IMR-90 (cell line): ENCODE data around the gene SLC29A1. TPM values are rescaled to one million over a fixed set of nuclear protein-coding genes. Genes with fewer than 3 reads are reported as not detected.

Experiments
- ATAC-seq: fragments of 200-7000 bp; cut with Tn5 transposase; 2 replicates; pipeline ENCODE4 v1.9.1; 2020; ENCODE audit warnings: low read depth, mild to moderate bottlenecking, moderate library complexity
- BruUV-seq: library from RNA; stranded (reverse); fragments of 400-500 nt; replicated peaks from 2 replicates; lab custom pipeline; 2021; lab: Mats Ljungman, UMichigan
- CTCF ChIA-PET: fragments of 300-600 bp; formaldehyde crosslinking; extraction: SDS; loops from one replicate; lab custom pipeline; 2021; ENCODE audit warnings: antibody characterized with exemption; lab: Yijun Ruan, JAX
- POLR2A ChIA-PET: fragments of 300-600 bp; sonication (Branson Sonifier 250); formaldehyde crosslinking; loops from one replicate; lab custom pipeline; 2022; ENCODE audit warnings: antibody characterized with exemption; ENCODE audit not compliant: unreplicated experiment; lab: Charles Lee
- DNase-seq: peaks from one replicate; pipeline ENCODE4 v3.0.0; 2013
- H2AFZ ChIP-seq: replicated peaks from 2 replicates; pipeline ENCODE3; 2013; ENCODE audit warnings: low read length, mild to moderate bottlenecking; ENCODE audit not compliant: poor library complexity
- H2AK5ac ChIP-seq: 2 replicates; pipeline ENCODE4 v1.6.1; 2013; ENCODE audit warnings: low read depth, low read length, inconsistent platforms
- H2AK9ac ChIP-seq: replicated peaks from 2 replicates; pipeline ENCODE3; 2013; ENCODE audit warnings: mild to moderate bottlenecking, low read depth, low read length, moderate library complexity; ENCODE audit not compliant: poor library complexity
- H2BK120ac ChIP-seq: 2 replicates; pipeline ENCODE4 v1.6.1; 2013; ENCODE audit warnings: low read depth, low read length, inconsistent platforms
- H2BK15ac ChIP-seq: 3 replicates; pipeline ENCODE4 v1.6.1; 2013; ENCODE audit warnings: low read depth, low read length, inconsistent platforms
- H2BK20ac ChIP-seq: 2 replicates; pipeline ENCODE4 v1.6.1; 2013; ENCODE audit warnings: low read depth, mild to moderate bottlenecking, inconsistent platforms, low read length, moderate library complexity
- H2BK5ac ChIP-seq: 2 replicates; pipeline ENCODE4 v1.6.1; 2013; ENCODE audit warnings: mild to moderate bottlenecking, low read depth, low read length, inconsistent platforms; ENCODE audit not compliant: poor library complexity, severe bottlenecking
- H3K14ac ChIP-seq: replicated peaks from 2 replicates; pipeline ENCODE4 v1.6.1; 2013; ENCODE audit warnings: low read depth, low read length, inconsistent platforms
- H3K18ac ChIP-seq: 2 replicates; pipeline ENCODE4 v1.6.1; 2013; ENCODE audit warnings: low read depth, low read length, control low read depth
- H3K23ac ChIP-seq: 2 replicates; pipeline ENCODE4 v1.6.1; 2013; ENCODE audit warnings: low read depth, low read length, inconsistent platforms
- H3K27ac ChIP-seq: 2 replicates; pipeline ENCODE4 v1.5.1; 2013; ENCODE audit warnings: mild to moderate bottlenecking, control low read depth, low read length; ENCODE audit not compliant: insufficient read depth
- H3K27me3 ChIP-seq: 2 replicates; pipeline ENCODE4 v1.6.1; 2013; ENCODE audit warnings: low read length; ENCODE audit not compliant: control insufficient read depth, insufficient read depth
- H3K36me3 ChIP-seq: 2 replicates; pipeline ENCODE4 v1.6.1; 2013; ENCODE audit warnings: low read length, mixed read lengths; ENCODE audit not compliant: control insufficient read depth, insufficient read depth
- H3K4ac ChIP-seq: 2 replicates; pipeline ENCODE4 v1.6.1; 2013; ENCODE audit warnings: low read depth, low read length, inconsistent platforms
- H3K4me1 ChIP-seq: 2 replicates; pipeline ENCODE4 v1.6.1; 2013; ENCODE audit warnings: low read length, mixed read lengths; ENCODE audit not compliant: control insufficient read depth, insufficient read depth
- H3K4me2 ChIP-seq: 2 replicates; pipeline ENCODE4 v1.6.1; 2013; ENCODE audit warnings: low read depth, mild to moderate bottlenecking, control low read depth, low read length, moderate library complexity
- H3K4me3 ChIP-seq: 2 replicates; pipeline ENCODE4 v1.5.1; 2013; ENCODE audit warnings: low read depth, mild to moderate bottlenecking, control low read depth, low read length, moderate library complexity; ENCODE audit not compliant: insufficient read depth
- H3K56ac ChIP-seq: 2 replicates; pipeline ENCODE4 v1.6.1; 2013; ENCODE audit warnings: low read length, inconsistent platforms; ENCODE audit not compliant: insufficient read depth; ENCODE audit errors: extremely low read depth
- H3K79me1 ChIP-seq, 2 experiments: 2 replicates each; pipeline ENCODE4 v1.6.1; 2013; ENCODE audit warnings: low read length in 2 of 2, inconsistent platforms in 1 of 2, low read depth in 1 of 2
- H3K9ac ChIP-seq: 2 replicates; pipeline ENCODE4 v1.6.1; 2013; ENCODE audit warnings: low read depth, low read length, control low read depth
- H3K9me1 ChIP-seq: 2 replicates; pipeline ENCODE4 v1.6.1; 2013; ENCODE audit warnings: low read length, inconsistent platforms; ENCODE audit not compliant: insufficient read depth
- H3K9me3 ChIP-seq: 2 replicates; pipeline ENCODE4 v1.6.1; 2013; ENCODE audit warnings: low read length; ENCODE audit not compliant: control insufficient read depth, insufficient read depth
- H4K20me1 ChIP-seq: 2 replicates; pipeline ENCODE4 v1.6.1; 2013; ENCODE audit warnings: low read length, inconsistent platforms; ENCODE audit not compliant: insufficient read depth
- H4K5ac ChIP-seq: 2 replicates; pipeline ENCODE4 v1.6.1; 2013; ENCODE audit warnings: mild to moderate bottlenecking, low read depth, low read length, control low read depth
- H4K8ac ChIP-seq, 2 experiments: 2 replicates each; pipeline ENCODE4 v1.6.1; 2013; ENCODE audit warnings: low read depth in 2 of 2, low read length in 2 of 2, control low read depth in 1 of 2, inconsistent platforms in 1 of 2
- H4K91ac ChIP-seq: 2 replicates; pipeline ENCODE4 v1.6.1; 2013; ENCODE audit warnings: low read depth, low read length, inconsistent platforms; ENCODE audit not compliant: insufficient read depth
- BHLHE40 ChIP-seq: fragments of 150-350 bp; IDR thresholded peaks from 2 replicates; pipeline ENCODE4 v1.6.1; 2016; ENCODE audit warnings: mild to moderate bottlenecking, low read depth, low read length
- CEBPB ChIP-seq: IDR thresholded peaks from 2 replicates; pipeline ENCODE4 v1.6.1; 2012; ENCODE audit warnings: low read depth, low read length, improper control_type of control experiment
- CHD1 ChIP-seq: IDR thresholded peaks from 2 replicates; pipeline ENCODE4 v1.6.1; 2012; ENCODE audit warnings: low read depth, low read length, improper control_type of control experiment
- CTCF ChIP-seq: conservative IDR thresholded peaks from 2 replicates; pipeline ENCODE4 v1.5.1; 2012; ENCODE audit warnings: mild to moderate bottlenecking, low read depth, low read length, improper control_type of control experiment
- FOS ChIP-seq: fragments of 150-350 bp; IDR thresholded peaks from 2 replicates; pipeline ENCODE4 v1.6.1; 2016; ENCODE audit warnings: low read depth, low read length
- MAFK ChIP-seq: IDR thresholded peaks from 2 replicates; pipeline ENCODE4 v1.6.1; 2012; ENCODE audit warnings: low read depth, low read length, improper control_type of control experiment
- MAZ ChIP-seq: IDR thresholded peaks from 2 replicates; pipeline ENCODE4 v1.6.1; 2012; ENCODE audit warnings: low read depth, mild to moderate bottlenecking, low read length, improper control_type of control experiment, moderate library complexity, borderline replicate concordance
- MXI1 ChIP-seq: IDR thresholded peaks from 2 replicates; pipeline ENCODE4 v1.6.1; 2012; ENCODE audit warnings: low read depth, mild to moderate bottlenecking, low read length, moderate library complexity, borderline replicate concordance
- NFE2L2 ChIP-seq: fragments of 150-350 bp; IDR thresholded peaks from 2 replicates; pipeline ENCODE4 v1.6.1; 2016; ENCODE audit warnings: low read depth, mild to moderate bottlenecking, low read length
- POLR2A ChIP-seq: IDR thresholded peaks from 2 replicates; pipeline ENCODE4 v1.6.1; 2012; ENCODE audit warnings: mild to moderate bottlenecking, low read depth, low read length
- RAD21 ChIP-seq: IDR thresholded peaks from 2 replicates; pipeline ENCODE4 v1.6.1; 2012; ENCODE audit warnings: low read length, improper control_type of control experiment
- RCOR1 ChIP-seq: IDR thresholded peaks from 2 replicates; pipeline ENCODE4 v1.6.1; 2012; ENCODE audit warnings: mild to moderate bottlenecking, low read length, improper control_type of control experiment; ENCODE audit not compliant: insufficient replicate concordance
- RFX5 ChIP-seq: IDR thresholded peaks from 2 replicates; pipeline ENCODE4 v1.8.0; 2012; ENCODE audit warnings: low read depth, mild to moderate bottlenecking, low read length, moderate library complexity
- SMC3 ChIP-seq: fragments of 150-350 bp; IDR thresholded peaks from 2 replicates; pipeline ENCODE4 v1.6.1; 2016; ENCODE audit warnings: low read depth, mild to moderate bottlenecking, antibody characterized with exemption, low read length, moderate library complexity
- WGBS, 2 experiments: methylation state at CpG; one replicate each; pipeline versions ENCODE4 v1.1.5 to v1.1.7; 2013; ENCODE audit warnings: missing lambda C conversion rate in 2 of 2; ENCODE audit not compliant: insufficient read length in 1 of 2; ENCODE audit errors: extremely low coverage in 2 of 2; 5-methylcytosine and 5-hydroxymethylcytosine counted together
- dilution Hi-C: fragments of 300-500 bp; cut with HindIII; formaldehyde crosslinking; loops from one replicate; pipeline ENCODE4 v1.14.3; 2018; ENCODE audit warnings: low sequenced_read_pairs; ENCODE audit not compliant: unreplicated experiment
- in situ Hi-C: fragments of 300-500 bp; cut with MboI; formaldehyde crosslinking; loops from 3 replicates; pipeline ENCODE4 v1.14.3; 2019; ENCODE audit warnings: low sequenced_read_pairs, inconsistent platforms, mixed read lengths
- intact Hi-C: fragments of 100-400 bp; cut with micrococcal nuclease; formaldehyde crosslinking; loops from 2 replicates; pipeline ENCODE4 v1.10.0; 2022
- polyA plus RNA-seq, 3 experiments: library from polyadenylated mRNA; depleted of rRNA; stranded (reverse); fragments of >200 nt; gene quantifications; 2 replicates each; pipeline ENCODE4 v1.2.3, GENCODE V29; 2012; ENCODE audit warnings: low replicate concordance in 1 of 3
- total RNA-seq: library from RNA; depleted of rRNA; stranded (reverse); fragments of >200 nt; gene quantifications from 2 replicates; pipeline ENCODE4 v1.2.3, GENCODE V29; 2012
- TF ChIP-seq, protein P1 (sequence below): fragments of 150-350 bp; IDR thresholded peaks from 2 replicates; pipeline ENCODE4 v1.6.1; 2016; ENCODE audit warnings: low read depth, mild to moderate bottlenecking, low read length, moderate library complexity, borderline replicate concordance
- TF ChIP-seq, protein P2 (sequence below): fragments of 150-350 bp; IDR thresholded peaks from 2 replicates; pipeline ENCODE4 v1.6.1; 2017; ENCODE audit warnings: mild to moderate bottlenecking, antibody characterized with exemption, low read length, low read depth

Gene SLC29A1
- total and polyA plus RNA-seq, 2 of the 4 experiments (the other 2 are of a cell fraction) = 4.1 to 22.1 TPM

GRCh38 chr6:44235891-44236516 lies 12.6 kb downstream of the SLC29A1 start:
- DNase-seq (no peak), ATAC-seq (no peak)
- Histone ChIP-seq H3K9ac (no peak overlapping the region), H2BK20ac (no peak overlapping the region), H4K5ac (no peak overlapping the region), H3K56ac (no peak overlapping the region), H3K23ac (no peak overlapping the region), H4K20me1 (no peaks in the 10 kb centered on the region), H2AK5ac (no peak overlapping the region), H3K27ac (no peak overlapping the region), H3K27me3 (no peaks in the 10 kb centered on the region), H4K91ac (no peak overlapping the region), H4K8ac (no peak overlapping the region), H3K9me1 (peaks cover 4% of the 10 kb centered on the region), H2AFZ (no peak overlapping the region), H3K4me3 (no peak overlapping the region), H3K4ac (no peak overlapping the region), H2BK15ac (no peak overlapping the region), H3K14ac (no peak overlapping the region), H3K4me2 (no peak overlapping the region), H2BK5ac (no peak overlapping the region), H3K79me1 (0 out of 4 replicates have a peak, but pooled peaks cover 0 to 4% of the 10 kb centered on the region in 2 experiments), H2BK120ac (no peak overlapping the region), H2AK9ac (no peak overlapping the region), H3K4me1 (peaks cover 16% of the 10 kb centered on the region), H3K9me3 (no peaks in the 10 kb centered on the region), H3K36me3 (peaks cover 2% of the 10 kb centered on the region; the same call in 1 of the 2 replicates), H3K18ac (no peak overlapping the region)
- in situ Hi-C loops (loop anchor here (5.0 kb wide), 1 partner anchor 129 kb away; no protein-coding TSS in a partner anchor), dilution Hi-C loops (no loop called here), intact Hi-C loops (no loop called here)
- CTCF ChIA-PET = no interaction called here
- 100% methylated on average over 1 of the region's 6 CpGs; no CpG with 5 or more reads in 1 of the 2 experiments for WGBS, 2 experiments
- TF ChIP-seq CHD1 = no peak
- no peak for TF ChIP-seq MXI1
- no peak for TF ChIP-seq RFX5
- no peak for TF ChIP-seq RAD21
- no peak for TF ChIP-seq MAFK
- no peak for TF ChIP-seq NFE2L2
- TF ChIP-seq CEBPB = no peak
- TF ChIP-seq BHLHE40 = no peak
- TF ChIP-seq, protein P1, sequence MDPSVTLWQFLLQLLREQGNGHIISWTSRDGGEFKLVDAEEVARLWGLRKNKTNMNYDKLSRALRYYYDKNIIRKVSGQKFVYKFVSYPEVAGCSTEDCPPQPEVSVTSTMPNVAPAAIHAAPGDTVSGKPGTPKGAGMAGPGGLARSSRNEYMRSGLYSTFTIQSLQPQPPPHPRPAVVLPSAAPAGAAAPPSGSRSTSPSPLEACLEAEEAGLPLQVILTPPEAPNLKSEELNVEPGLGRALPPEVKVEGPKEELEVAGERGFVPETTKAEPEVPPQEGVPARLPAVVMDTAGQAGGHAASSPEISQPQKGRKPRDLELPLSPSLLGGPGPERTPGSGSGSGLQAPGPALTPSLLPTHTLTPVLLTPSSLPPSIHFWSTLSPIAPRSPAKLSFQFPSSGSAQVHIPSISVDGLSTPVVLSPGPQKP = no peak
- no peak for TF ChIP-seq MAZ
- TF ChIP-seq, protein P2, sequence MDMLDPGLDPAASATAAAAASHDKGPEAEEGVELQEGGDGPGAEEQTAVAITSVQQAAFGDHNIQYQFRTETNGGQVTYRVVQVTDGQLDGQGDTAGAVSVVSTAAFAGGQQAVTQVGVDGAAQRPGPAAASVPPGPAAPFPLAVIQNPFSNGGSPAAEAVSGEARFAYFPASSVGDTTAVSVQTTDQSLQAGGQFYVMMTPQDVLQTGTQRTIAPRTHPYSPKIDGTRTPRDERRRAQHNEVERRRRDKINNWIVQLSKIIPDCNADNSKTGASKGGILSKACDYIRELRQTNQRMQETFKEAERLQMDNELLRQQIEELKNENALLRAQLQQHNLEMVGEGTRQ = no peak
- TF ChIP-seq FOS = no peak
- no peak for TF ChIP-seq CTCF
- TF ChIP-seq RCOR1 = no peak
- no peak for TF ChIP-seq POLR2A
- TF ChIP-seq SMC3 = no peak
- no TSS peak for BruUV-seq
- POLR2A ChIA-PET = no interaction called here
